Liver (tissue), 9 donors: ENCODE data around the gene CRAT. TPM values are rescaled to one million over a fixed set of nuclear protein-coding genes. Genes with fewer than 3 reads are reported as not detected.
"Not testable (repeated sequence)": the region's sequence is repeated elsewhere in the genome, so short reads cannot be mapped to it uniquely, and the experiment has no call there.

ENCODE experiments used
- DNase-seq: peaks from one replicate; pipeline ENCODE4 v3.0.0-alpha.2; 2017; ENCODE audit warnings: low spot score
- H3K27ac ChIP-seq, 2 donors: one replicate each; pipeline ENCODE4 v1.7.0; 2013; ENCODE audit warnings: inconsistent platforms in 2 of 2, low read length in 2 of 2, control low read depth in 1 of 2, low read depth in 1 of 2, mild to moderate bottlenecking in 1 of 2
- H3K27me3 ChIP-seq, 4 donors: one replicate each; pipeline versions ENCODE4 v1.6.1 to v1.7.0; 2013; ENCODE audit warnings: low read length in 3 of 4, inconsistent platforms in 1 of 4, mild to moderate bottlenecking in 1 of 4, moderate library complexity in 1 of 4; ENCODE audit not compliant: control insufficient read depth in 4 of 4, insufficient read depth in 4 of 4
- H3K36me3 ChIP-seq, 4 donors: one replicate each; pipeline versions ENCODE4 v1.6.1 to v1.7.0; 2013; ENCODE audit warnings: low read length in 3 of 4, mild to moderate bottlenecking in 3 of 4, low read depth in 1 of 4, moderate library complexity in 1 of 4; ENCODE audit not compliant: control insufficient read depth in 4 of 4, insufficient read depth in 3 of 4
- H3K4me1 ChIP-seq, 4 donors: one replicate each; pipeline versions ENCODE4 v1.6.1 to v1.7.0; 2013; ENCODE audit warnings: low read length in 3 of 4, mild to moderate bottlenecking in 3 of 4, moderate library complexity in 1 of 4; ENCODE audit not compliant: control insufficient read depth in 4 of 4, insufficient read depth in 4 of 4
- H3K4me3 ChIP-seq, 3 donors: one replicate each; pipeline versions ENCODE4 v1.6.1 to v1.7.0; 2013; ENCODE audit warnings: low read length in 3 of 3, control low read depth in 1 of 3, low read depth in 1 of 3, mild to moderate bottlenecking in 1 of 3
- H3K9ac ChIP-seq, 2 donors: one replicate each; pipeline ENCODE4 v1.7.0; 2013; ENCODE audit warnings: low read length in 2 of 2, mild to moderate bottlenecking in 2 of 2, moderate library complexity in 2 of 2, control low read depth in 1 of 2, low read depth in 1 of 2
- H3K9me3 ChIP-seq, 4 donors: one replicate each; pipeline versions ENCODE4 v1.6.1 to v1.7.0; 2013; ENCODE audit warnings: low read length in 3 of 4; ENCODE audit not compliant: control insufficient read depth in 4 of 4
- EGR1 ChIP-seq, 2 donors: IDR thresholded peaks; 2 replicates each; pipeline ENCODE4 v1.6.1; 2016 to 2018; ENCODE audit warnings: antibody characterized with exemption in 2 of 2, low read depth in 2 of 2
- FOXA1 ChIP-seq: IDR thresholded peaks from 2 replicates; pipeline ENCODE4 v1.6.1; 2016; ENCODE audit warnings: antibody characterized with exemption
- FOXA2 ChIP-seq: IDR thresholded peaks from 2 replicates; pipeline ENCODE4 v1.6.1; 2016; ENCODE audit warnings: antibody characterized with exemption
- GABPA ChIP-seq, 2 donors: IDR thresholded peaks in 1 of 2; conservative IDR thresholded peaks in 1 of 2; 2 replicates each; pipeline ENCODE4 v1.6.1; 2016; ENCODE audit warnings: antibody characterized with exemption in 2 of 2, mild to moderate bottlenecking in 1 of 2, moderate library complexity in 1 of 2
- HNF4A ChIP-seq, 2 donors: conservative IDR thresholded peaks; 2 replicates each; pipeline ENCODE4 v1.6.1; 2016; ENCODE audit warnings: antibody characterized with exemption in 2 of 2, mild to moderate bottlenecking in 2 of 2
- HNF4G ChIP-seq: IDR thresholded peaks from 2 replicates; pipeline ENCODE4 v1.6.1; 2016; ENCODE audit warnings: antibody characterized with exemption
- JUND ChIP-seq, 2 donors: IDR thresholded peaks; 2 replicates each; pipeline ENCODE4 v1.6.1; 2016; ENCODE audit warnings: antibody characterized with exemption in 2 of 2
- NR2F2 ChIP-seq: IDR thresholded peaks from 2 replicates; pipeline ENCODE4 v1.6.1; 2016; ENCODE audit warnings: antibody characterized with exemption
- RAD21 ChIP-seq, 2 donors: IDR thresholded peaks; 2 replicates each; pipeline ENCODE4 v1.6.1; 2016; ENCODE audit warnings: antibody characterized with exemption in 2 of 2, mild to moderate bottlenecking in 2 of 2
- RXRA ChIP-seq, 2 donors: IDR thresholded peaks; 2 replicates each; pipeline ENCODE4 v1.6.1; 2017 to 2018; ENCODE audit warnings: antibody characterized with exemption in 2 of 2, mild to moderate bottlenecking in 1 of 2
- SP1 ChIP-seq: IDR thresholded peaks from 2 replicates; pipeline ENCODE4 v1.6.1; 2018; ENCODE audit warnings: antibody characterized with exemption, mild to moderate bottlenecking
- WGBS: extraction: QIAGEN DNeasy Blood & Tissue Kit; methylation state at CpG from one replicate; pipeline ENCODE4 v1.1.7; 2013; 5-methylcytosine and 5-hydroxymethylcytosine counted together
- polyA plus RNA-seq, 2 donors: library from polyadenylated mRNA; stranded (reverse) in 1 of 2; unstranded in 1 of 2; fragments of 200-250 nt in 1 of 2; fragments of >200 nt in 1 of 2; fragmentation: Nextera tagmentation in 1 of 2; extraction: Ambion mirVana in 1 of 2; gene quantifications; one replicate each; pipeline versions ENCODE4 v1.2.1 to v1.2.3, GENCODE V29; 2013 to 2015
- total RNA-seq, 2 donors: library from RNA; depleted of rRNA; stranded (reverse); fragments of >200 nt; gene quantifications; one replicate each; pipeline ENCODE4 v1.2.3, GENCODE V29; 2014
- TF ChIP-seq, protein P1 (sequence below): IDR thresholded peaks from 2 replicates; pipeline ENCODE4 v1.6.1; 2016; ENCODE audit warnings: antibody characterized with exemption
- TF ChIP-seq, protein P2 (sequence below): IDR thresholded peaks from 2 replicates; pipeline ENCODE4 v1.6.1; 2016; ENCODE audit warnings: antibody characterized with exemption
- TF ChIP-seq, protein P3 (sequence below): IDR thresholded peaks from 2 replicates; pipeline ENCODE4 v1.6.1; 2016; ENCODE audit warnings: antibody characterized with exemption, mild to moderate bottlenecking
- TF ChIP-seq, protein P4 (sequence below): fragments of 150-350 bp; IDR thresholded peaks from 2 replicates; pipeline ENCODE4 v1.5.1; 2017; ENCODE audit warnings: improper control_type of control experiment, low read depth, low read length; ENCODE audit not compliant: missing input control
- TF ChIP-seq, protein P5 (sequence below): IDR thresholded peaks from 2 replicates; pipeline ENCODE4 v1.6.1; 2016; ENCODE audit warnings: antibody characterized with exemption
- donor health status: healthy.
- donor health status: healthy.
- donor health status: healthy.
- donor health status: healthy.
- donor health status: healthy.

The CRAT gene
- total and polyA plus RNA-seq, 4 donors: 33.8 to 121 (median 89.1) TPM

DNA sequence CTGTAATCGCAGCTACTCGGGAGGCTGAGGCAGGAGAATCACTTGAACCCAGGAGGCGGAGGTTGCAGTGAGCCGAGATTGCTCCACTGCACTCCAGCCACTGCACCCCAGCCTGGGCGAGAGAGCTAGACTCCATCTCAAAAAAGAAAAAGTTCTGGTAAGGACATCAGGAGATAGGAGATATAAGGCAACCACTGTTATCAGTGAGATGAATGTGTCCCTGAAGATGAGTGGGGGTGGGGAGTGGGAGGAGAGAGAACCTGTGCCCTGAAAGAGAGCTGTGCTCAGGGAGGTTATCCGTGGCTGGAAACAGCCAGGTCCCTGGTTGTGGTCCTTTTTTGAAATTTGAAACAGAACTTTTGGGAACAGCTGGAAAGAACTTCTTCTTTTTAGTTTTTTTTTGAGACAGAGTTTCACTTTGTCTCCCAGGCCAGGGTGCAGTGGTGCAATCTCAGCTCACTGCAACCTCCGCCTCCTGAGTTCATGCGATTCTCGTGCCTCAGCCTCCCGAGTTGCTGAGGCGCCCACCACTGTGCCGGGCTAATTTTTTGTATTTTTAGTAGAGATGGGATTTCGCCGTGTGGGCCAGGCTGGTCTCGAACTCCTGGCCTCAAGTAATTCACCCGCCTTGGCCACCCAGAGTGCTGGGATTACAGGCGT, 3.2 kb upstream of the CRAT start (continued):
- TF ChIP-seq, protein P1, sequence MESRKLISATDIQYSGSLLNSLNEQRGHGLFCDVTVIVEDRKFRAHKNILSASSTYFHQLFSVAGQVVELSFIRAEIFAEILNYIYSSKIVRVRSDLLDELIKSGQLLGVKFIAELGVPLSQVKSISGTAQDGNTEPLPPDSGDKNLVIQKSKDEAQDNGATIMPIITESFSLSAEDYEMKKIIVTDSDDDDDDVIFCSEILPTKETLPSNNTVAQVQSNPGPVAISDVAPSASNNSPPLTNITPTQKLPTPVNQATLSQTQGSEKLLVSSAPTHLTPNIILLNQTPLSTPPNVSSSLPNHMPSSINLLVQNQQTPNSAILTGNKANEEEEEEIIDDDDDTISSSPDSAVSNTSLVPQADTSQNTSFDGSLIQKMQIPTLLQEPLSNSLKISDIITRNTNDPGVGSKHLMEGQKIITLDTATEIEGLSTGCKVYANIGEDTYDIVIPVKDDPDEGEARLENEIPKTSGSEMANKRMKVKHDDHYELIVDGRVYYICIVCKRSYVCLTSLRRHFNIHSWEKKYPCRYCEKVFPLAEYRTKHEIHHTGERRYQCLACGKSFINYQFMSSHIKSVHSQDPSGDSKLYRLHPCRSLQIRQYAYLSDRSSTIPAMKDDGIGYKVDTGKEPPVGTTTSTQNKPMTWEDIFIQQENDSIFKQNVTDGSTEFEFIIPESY: no peak
- TF ChIP-seq RXRA (IDR thresholded peaks at IDR 0.05) (no peak), JUND (IDR thresholded peaks at IDR 0.05) (no peak), NR2F2 (no peak)

DNA sequence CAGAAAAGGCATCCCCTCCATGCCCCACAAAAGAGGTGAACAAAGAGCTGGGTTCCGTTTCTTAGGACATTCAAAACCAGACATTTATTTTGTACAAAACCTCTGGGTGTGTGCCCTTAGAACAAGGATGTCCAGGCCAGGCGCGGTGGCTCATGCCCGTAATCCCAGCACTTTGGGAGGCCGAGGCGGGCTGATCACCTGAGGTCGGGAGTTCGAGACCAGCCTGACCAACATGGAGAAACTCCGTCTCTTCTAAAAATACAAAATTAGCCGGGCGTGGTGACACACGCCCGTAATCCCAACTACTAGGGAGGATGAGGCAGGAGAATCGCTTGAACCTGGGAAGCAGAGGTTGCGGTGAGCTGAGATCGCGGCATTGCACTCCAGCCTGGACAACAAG, 1.9 kb upstream of the CRAT start:
- 96% methylated on average over 17 of the region's 17 CpGs for WGBS
- H3K9me3 ChIP-seq, H3K36me3 ChIP-seq, H3K27me3 ChIP-seq, H3K9ac ChIP-seq, H3K27ac ChIP-seq, DNase-seq: not testable (repeated sequence)
- Histone ChIP-seq H3K4me3 (peak overlapping the region in 1 of 3 donors; percentile 87), H3K4me1 (peaks cover 5 to 41% (median 32%) of the 10 kb centered on the region in 4 donors)

DNA sequence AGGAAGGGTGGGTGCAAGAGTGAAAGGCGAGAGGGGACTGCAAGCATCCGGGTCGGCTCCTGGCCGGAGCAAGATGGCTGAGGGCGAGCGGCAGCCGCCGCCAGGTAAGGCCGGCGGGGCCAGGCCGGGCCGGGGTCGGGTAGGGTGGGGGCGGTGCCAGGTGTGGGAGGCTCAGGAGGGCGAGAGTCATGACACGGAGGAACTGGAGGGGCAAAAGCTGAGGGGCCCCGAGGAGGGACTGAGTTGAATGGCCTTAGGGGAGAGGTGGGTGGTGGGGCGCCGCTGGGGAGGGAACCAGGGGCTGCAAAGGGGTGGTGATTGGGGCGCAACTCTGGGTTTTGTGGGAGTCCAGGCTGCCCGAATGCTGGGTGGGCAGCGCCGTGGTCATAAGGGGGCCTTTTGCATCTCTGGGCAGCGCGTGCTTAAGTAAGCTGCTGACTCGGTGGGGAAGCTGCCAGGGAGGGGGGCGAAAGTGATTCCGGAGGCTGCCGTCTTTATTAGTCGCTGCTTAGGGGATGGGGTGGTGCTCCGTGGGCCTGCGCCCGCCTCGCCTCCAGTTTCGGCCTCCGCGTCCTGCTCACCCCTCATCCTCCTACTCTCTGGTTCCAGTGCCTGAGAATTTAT, 1.0 kb upstream of the CRAT start:
- DNase-seq: peak; percentile 58
- peaks cover 0 to 10% (median 4%) of the 10 kb centered on the region in 4 donors for H3K36me3 ChIP-seq

DNA sequence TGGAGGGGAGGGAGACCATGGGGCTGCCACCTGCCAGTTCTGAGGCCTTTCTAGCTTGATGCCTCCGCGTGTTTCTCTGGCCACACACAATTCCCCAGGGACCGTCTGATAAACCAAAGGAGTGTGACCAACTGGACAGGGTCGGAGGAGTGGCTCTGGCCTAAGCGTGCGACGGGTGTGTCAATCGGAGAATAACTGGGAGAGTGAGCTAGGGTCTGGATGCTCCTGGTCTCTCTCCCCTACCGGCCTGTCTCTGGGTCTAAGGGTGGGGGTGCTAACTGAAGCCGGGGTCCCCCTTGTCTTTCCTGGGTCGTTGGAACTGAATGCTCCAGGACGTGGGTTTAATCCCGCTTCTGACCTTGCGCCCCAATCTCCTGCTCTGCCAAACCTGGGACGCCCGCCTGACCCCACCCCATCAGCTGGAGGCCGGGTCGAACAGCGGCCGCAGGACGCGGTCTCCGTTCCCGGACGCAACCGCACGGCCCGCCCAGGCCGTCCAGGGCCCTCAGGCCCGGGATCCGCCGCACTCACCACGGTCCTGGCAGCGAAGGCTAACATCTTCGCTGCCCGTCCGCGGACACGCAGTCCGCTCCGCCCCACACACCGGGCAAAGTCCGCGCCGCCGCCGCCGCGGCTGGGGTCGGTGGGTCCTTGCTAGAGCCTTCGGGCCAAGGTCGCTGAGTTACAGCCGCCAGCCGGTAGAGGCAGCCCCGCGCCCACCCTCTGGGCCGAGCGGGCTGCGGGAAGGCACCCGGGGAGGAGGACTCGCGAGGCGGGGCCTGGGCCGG, 447 bp downstream of the CRAT start:
- Histone ChIP-seq H3K9me3 (no peaks in the 10 kb centered on the region), H3K4me3 (peak overlapping the region; percentile 60 to 76 (median 76)), H3K36me3 (peaks cover 2 to 17% (median 8%) of the 10 kb centered on the region in 4 donors), H3K9ac (peak overlapping the region; percentile 82 to 83), H3K4me1 (peaks cover 2 to 38% (median 31%) of the 10 kb centered on the region in 4 donors), H3K27me3 (no peaks in the 10 kb centered on the region), H3K27ac (peak overlapping the region; percentile 84 to 100)
- no peak for DNase-seq
- 3% methylated on average over 64 of the region's 64 CpGs for WGBS
- TF ChIP-seq FOXA1 (no peak), FOXA2 (no peak), JUND (IDR thresholded peaks at IDR 0.05) (no peak), HNF4A (conservative IDR thresholded peaks at IDR 0.05) (peak in 1 of 2 donors; percentile 84), RXRA (IDR thresholded peaks at IDR 0.05) (peak in 1 of 2 donors; percentile 4), NR2F2 (no peak), EGR1 (IDR thresholded peaks at IDR 0.05; ENCODE audit: low read depth in 2 of 2) (no peak), HNF4G (peak; percentile 62), GABPA (IDR thresholded peaks at IDR 0.05 in 1 of 2, conservative IDR thresholded peaks at IDR 0.05 in 1 of 2) (no peak), RAD21 (IDR thresholded peaks at IDR 0.05) (peak in 1 of 2 donors; percentile 11)
- TF ChIP-seq, protein P2, sequence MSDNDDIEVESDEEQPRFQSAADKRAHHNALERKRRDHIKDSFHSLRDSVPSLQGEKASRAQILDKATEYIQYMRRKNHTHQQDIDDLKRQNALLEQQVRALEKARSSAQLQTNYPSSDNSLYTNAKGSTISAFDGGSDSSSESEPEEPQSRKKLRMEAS: no peak
- TF ChIP-seq, protein P3, sequence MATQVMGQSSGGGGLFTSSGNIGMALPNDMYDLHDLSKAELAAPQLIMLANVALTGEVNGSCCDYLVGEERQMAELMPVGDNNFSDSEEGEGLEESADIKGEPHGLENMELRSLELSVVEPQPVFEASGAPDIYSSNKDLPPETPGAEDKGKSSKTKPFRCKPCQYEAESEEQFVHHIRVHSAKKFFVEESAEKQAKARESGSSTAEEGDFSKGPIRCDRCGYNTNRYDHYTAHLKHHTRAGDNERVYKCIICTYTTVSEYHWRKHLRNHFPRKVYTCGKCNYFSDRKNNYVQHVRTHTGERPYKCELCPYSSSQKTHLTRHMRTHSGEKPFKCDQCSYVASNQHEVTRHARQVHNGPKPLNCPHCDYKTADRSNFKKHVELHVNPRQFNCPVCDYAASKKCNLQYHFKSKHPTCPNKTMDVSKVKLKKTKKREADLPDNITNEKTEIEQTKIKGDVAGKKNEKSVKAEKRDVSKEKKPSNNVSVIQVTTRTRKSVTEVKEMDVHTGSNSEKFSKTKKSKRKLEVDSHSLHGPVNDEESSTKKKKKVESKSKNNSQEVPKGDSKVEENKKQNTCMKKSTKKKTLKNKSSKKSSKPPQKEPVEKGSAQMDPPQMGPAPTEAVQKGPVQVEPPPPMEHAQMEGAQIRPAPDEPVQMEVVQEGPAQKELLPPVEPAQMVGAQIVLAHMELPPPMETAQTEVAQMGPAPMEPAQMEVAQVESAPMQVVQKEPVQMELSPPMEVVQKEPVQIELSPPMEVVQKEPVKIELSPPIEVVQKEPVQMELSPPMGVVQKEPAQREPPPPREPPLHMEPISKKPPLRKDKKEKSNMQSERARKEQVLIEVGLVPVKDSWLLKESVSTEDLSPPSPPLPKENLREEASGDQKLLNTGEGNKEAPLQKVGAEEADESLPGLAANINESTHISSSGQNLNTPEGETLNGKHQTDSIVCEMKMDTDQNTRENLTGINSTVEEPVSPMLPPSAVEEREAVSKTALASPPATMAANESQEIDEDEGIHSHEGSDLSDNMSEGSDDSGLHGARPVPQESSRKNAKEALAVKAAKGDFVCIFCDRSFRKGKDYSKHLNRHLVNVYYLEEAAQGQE: no peak
- TF ChIP-seq, protein P4, sequence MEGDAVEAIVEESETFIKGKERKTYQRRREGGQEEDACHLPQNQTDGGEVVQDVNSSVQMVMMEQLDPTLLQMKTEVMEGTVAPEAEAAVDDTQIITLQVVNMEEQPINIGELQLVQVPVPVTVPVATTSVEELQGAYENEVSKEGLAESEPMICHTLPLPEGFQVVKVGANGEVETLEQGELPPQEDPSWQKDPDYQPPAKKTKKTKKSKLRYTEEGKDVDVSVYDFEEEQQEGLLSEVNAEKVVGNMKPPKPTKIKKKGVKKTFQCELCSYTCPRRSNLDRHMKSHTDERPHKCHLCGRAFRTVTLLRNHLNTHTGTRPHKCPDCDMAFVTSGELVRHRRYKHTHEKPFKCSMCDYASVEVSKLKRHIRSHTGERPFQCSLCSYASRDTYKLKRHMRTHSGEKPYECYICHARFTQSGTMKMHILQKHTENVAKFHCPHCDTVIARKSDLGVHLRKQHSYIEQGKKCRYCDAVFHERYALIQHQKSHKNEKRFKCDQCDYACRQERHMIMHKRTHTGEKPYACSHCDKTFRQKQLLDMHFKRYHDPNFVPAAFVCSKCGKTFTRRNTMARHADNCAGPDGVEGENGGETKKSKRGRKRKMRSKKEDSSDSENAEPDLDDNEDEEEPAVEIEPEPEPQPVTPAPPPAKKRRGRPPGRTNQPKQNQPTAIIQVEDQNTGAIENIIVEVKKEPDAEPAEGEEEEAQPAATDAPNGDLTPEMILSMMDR: no peak
- TF ChIP-seq, protein P5, sequence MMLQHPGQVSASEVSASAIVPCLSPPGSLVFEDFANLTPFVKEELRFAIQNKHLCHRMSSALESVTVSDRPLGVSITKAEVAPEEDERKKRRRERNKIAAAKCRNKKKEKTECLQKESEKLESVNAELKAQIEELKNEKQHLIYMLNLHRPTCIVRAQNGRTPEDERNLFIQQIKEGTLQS: no peak

More for the DNA sequence above, 1.0 kb upstream of the CRAT start:
- H3K4me3 ChIP-seq: peak overlapping the region; percentile 87 to 96 (median 91)
- no peaks in the 10 kb centered on the region for H3K9me3 ChIP-seq
- TF ChIP-seq RXRA (IDR thresholded peaks at IDR 0.05) (peak in 1 of 2 donors; percentile 6), SP1 (no peak)
- peaks cover 5 to 41% (median 32%) of the 10 kb centered on the region in 4 donors for H3K4me1 ChIP-seq
- peak overlapping the region; percentile 61 to 99 for H3K9ac ChIP-seq
- H3K27me3 ChIP-seq: no peaks in the 10 kb centered on the region
- peak overlapping the region; percentile 97 to 100 for H3K27ac ChIP-seq
- WGBS: under 1% methylated on average over 37 of the region's 37 CpGs
